Activated T-helper 17 cell treated with anti-CD3 and anti-CD28 coated beads, Interleukin-2, amount 50 U/mL, for 72 hours (primary cell): ENCODE data around the gene ASTN2. TPM values are rescaled to one million over a fixed set of nuclear protein-coding genes. Genes with fewer than 3 reads are reported as not detected.

Experiments
- ATAC-seq: fragments of 150-1000 bp; cut with Tn5 transposase; replicated peaks from 2 replicates; pipeline ENCODE4 v1.10.0; 2021; ENCODE audit warnings: mild to moderate bottlenecking, moderate library complexity
- H3K27ac Mint-ChIP-seq: one replicate; pipeline ENCODE4 v1.8.0; 2022; ENCODE audit warnings: mixed read lengths
- H3K27me3 Mint-ChIP-seq: one replicate; pipeline ENCODE4 v1.8.0; 2022; ENCODE audit warnings: mixed read lengths
- H3K36me3 Mint-ChIP-seq: one replicate; pipeline ENCODE4 v1.8.0; 2022; ENCODE audit warnings: low read depth, mild to moderate bottlenecking, mixed read lengths
- H3K4me1 Mint-ChIP-seq: one replicate; pipeline ENCODE4 v1.8.0; 2022; ENCODE audit warnings: mixed read lengths
- H3K4me3 Mint-ChIP-seq: one replicate; pipeline ENCODE4 v1.8.0; 2022; ENCODE audit warnings: mild to moderate bottlenecking, mixed read lengths
- H3K9me3 Mint-ChIP-seq: one replicate; pipeline ENCODE4 v1.8.0; 2022; ENCODE audit warnings: mixed read lengths
- total RNA-seq, 2 donors: library from RNA; stranded (reverse); gene quantifications; one replicate each; pipeline ENCODE4 v1.2.3, GENCODE V29; 2022

The ASTN2 gene
- total RNA-seq, 2 donors from 2014 or later = 3.3 to 5.4 TPM

DNA sequence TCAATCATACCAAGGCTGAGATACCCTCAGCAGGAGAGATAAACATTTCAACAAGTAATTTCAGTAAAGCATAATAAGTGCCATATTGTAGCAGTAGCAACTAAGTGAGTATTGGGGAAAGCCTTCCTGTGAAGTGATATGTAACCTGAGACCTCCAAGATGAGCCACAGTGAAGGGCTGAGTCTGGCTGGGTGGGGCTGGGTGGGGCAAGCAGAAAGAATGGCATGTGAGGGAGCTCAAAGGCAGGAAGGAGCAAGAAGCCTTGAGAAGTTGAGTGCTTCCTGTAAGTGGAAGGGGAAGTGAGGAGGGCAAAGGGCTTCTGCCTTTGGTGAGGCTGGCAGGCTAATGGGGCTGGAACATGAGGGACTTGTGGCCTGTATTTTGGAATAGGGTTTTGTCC lies 19.7 kb upstream of the ASTN2 start:
- peaks cover 7% of the 10 kb centered on the region for H3K27me3 Mint-ChIP-seq
- no peaks in the 10 kb centered on the region for H3K4me1 Mint-ChIP-seq
- peaks cover 4% of the 10 kb centered on the region for H3K9me3 Mint-ChIP-seq
- ATAC-seq = no peak
- no peaks in the 10 kb centered on the region for H3K36me3 Mint-ChIP-seq
- H3K4me3 Mint-ChIP-seq = no peak overlapping the region
- H3K27ac Mint-ChIP-seq = no peak overlapping the region

DNA sequence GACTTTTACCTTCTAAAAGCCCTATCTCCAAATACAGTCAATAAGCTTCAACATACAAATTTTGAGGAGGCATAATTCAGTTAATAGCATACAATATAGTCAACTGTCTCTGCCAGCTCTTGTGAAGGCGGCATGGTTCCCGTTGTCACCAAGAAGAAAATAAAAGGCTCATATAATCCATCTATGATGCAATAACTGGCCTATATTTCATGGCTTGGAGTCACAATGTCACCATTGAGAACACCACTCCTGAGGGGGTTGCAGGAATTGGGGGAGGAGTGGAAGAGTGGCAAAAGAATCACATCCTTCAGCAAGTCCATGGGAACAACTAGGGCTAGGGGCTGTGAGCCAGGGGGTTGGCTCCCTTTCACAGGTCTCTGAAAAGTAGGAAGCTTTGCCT lies 16.0 kb upstream of the ASTN2 start:
- peaks cover 4% of the 10 kb centered on the region for H3K9me3 Mint-ChIP-seq
- H3K4me3 Mint-ChIP-seq = no peak overlapping the region
- no peaks in the 10 kb centered on the region for H3K4me1 Mint-ChIP-seq
- no peak for ATAC-seq
- peaks cover 7% of the 10 kb centered on the region for H3K27me3 Mint-ChIP-seq
- no peaks in the 10 kb centered on the region for H3K36me3 Mint-ChIP-seq
- no peak overlapping the region for H3K27ac Mint-ChIP-seq

DNA sequence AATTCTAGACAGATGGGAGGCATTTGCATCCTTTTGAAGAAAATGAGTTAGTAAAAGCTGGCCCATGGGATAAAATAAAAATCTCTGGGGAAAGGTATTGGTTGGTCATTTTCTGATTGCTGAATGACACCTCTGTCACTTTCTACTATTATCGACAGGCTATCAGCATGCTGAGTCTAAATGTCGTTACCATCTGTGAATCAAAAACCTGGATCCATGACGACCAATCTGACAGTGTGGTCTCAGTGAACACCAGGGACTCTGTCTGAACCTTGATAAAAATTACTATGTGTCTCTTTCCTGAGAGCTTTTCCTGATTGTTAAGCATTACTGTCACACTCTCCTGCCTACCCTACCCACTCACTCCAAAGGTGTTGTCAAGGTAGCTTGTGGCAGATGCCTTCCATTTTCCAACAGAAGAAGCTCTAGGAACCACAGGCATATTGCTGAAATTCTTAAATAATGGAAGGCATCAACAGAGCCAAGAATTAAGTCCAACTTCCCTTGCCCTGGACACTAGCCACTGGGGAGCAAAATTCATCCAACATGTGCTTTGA lies 12.6 kb upstream of the ASTN2 start:
- ATAC-seq = no peak
- no peak overlapping the region for H3K27ac Mint-ChIP-seq
- no peak overlapping the region for H3K4me3 Mint-ChIP-seq
- H3K36me3 Mint-ChIP-seq = no peaks in the 10 kb centered on the region
- no peaks in the 10 kb centered on the region for H3K4me1 Mint-ChIP-seq
- H3K27me3 Mint-ChIP-seq = peaks cover 3% of the 10 kb centered on the region
- H3K9me3 Mint-ChIP-seq = no peaks in the 10 kb centered on the region

DNA sequence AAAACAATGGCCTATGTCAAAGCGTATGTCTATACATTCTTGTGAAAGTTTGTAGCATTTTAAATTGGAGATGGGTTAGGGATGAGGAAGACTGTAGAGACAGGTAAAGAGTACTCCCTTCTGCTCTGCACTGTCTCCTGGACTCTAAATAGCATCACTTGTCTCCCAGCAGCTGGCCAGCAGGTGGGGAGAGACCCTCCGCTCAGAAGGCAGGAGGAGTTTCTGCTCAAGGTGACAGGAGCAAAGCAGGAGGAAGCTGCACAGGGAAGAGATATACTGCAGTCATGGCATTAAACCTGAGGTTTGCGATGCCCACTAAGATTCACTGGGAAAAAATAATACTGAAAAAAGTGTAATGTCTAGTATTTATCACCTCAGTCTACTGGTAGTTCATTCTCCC lies 10.7 kb upstream of the ASTN2 start:
- Mint-ChIP-seq H3K4me3 (no peak overlapping the region), H3K27me3 (peaks cover 3% of the 10 kb centered on the region), H3K27ac (no peak overlapping the region), H3K4me1 (no peaks in the 10 kb centered on the region), H3K36me3 (no peaks in the 10 kb centered on the region), H3K9me3 (no peaks in the 10 kb centered on the region)
- ATAC-seq = no peak

DNA sequence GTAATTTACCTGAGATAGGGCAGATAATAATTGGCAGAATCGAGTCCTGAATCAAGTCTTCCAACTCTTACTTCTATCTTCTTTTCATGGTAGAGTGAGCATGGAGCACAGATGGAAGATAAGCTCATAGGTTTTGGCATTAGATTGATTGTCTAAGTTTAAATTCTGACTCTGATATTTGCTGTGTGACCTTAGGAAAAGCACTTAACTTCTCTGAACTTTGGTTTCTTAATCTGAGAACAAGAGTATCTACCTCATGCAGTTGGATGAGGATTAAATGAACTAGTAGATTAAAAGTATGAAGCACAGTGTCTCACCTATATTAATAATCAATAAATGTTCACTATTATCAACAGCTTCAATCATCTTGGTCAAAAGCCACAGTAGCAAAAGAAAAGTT lies 9.4 kb upstream of the ASTN2 start:
- Mint-ChIP-seq H3K27me3 (no peaks in the 10 kb centered on the region), H3K4me1 (no peaks in the 10 kb centered on the region), H3K9me3 (no peaks in the 10 kb centered on the region), H3K36me3 (no peaks in the 10 kb centered on the region), H3K27ac (no peak overlapping the region), H3K4me3 (no peak overlapping the region)
- ATAC-seq = no peak

DNA sequence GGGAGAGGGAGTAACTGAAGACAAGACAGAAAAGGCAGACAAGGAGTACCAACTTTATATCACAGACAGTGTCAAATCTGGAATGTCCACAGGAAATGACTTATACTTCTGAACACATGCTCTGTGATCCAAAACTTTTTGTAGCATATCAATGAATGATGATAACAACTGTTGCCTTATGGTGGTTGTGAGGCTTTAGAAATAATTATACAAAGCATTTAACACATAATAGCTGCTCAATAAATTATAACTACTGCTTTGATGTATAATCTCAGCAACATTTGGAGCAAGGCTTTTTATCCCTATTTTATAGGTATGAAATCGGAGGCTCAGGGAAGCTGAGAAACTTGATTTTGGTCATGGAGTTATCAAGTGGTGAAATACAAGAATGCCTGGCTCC lies 3.3 kb upstream of the ASTN2 start:
- ATAC-seq = no peak
- H3K27me3 Mint-ChIP-seq = peaks cover 8% of the 10 kb centered on the region
- H3K36me3 Mint-ChIP-seq = no peaks in the 10 kb centered on the region
- no peaks in the 10 kb centered on the region for H3K4me1 Mint-ChIP-seq
- H3K27ac Mint-ChIP-seq = no peak overlapping the region
- no peak overlapping the region for H3K4me3 Mint-ChIP-seq
- H3K9me3 Mint-ChIP-seq = no peaks in the 10 kb centered on the region

DNA sequence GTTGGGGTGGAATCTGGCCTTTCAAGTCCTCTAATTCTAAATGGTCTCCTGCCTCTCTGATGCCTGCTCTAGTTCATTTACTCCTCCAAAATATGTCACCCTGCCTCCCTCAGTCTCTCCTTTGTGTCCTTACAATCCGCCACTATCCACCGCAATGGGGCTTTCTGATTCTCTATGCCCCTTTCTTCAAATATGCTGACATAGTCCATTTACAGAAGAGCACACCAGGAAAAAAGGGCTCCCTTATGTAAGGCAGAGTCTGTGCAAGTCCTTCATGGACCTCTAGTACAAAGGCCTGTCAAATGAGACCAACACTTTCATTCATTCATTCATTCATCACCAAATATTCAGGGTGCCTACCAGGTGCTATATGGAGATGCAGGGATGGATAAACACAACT lies 2.0 kb upstream of the ASTN2 start:
- Mint-ChIP-seq H3K27ac (no peak overlapping the region), H3K4me1 (no peaks in the 10 kb centered on the region), H3K9me3 (no peaks in the 10 kb centered on the region), H3K4me3 (no peak overlapping the region), H3K36me3 (no peaks in the 10 kb centered on the region), H3K27me3 (peaks cover 16% of the 10 kb centered on the region)
- no peak for ATAC-seq

DNA sequence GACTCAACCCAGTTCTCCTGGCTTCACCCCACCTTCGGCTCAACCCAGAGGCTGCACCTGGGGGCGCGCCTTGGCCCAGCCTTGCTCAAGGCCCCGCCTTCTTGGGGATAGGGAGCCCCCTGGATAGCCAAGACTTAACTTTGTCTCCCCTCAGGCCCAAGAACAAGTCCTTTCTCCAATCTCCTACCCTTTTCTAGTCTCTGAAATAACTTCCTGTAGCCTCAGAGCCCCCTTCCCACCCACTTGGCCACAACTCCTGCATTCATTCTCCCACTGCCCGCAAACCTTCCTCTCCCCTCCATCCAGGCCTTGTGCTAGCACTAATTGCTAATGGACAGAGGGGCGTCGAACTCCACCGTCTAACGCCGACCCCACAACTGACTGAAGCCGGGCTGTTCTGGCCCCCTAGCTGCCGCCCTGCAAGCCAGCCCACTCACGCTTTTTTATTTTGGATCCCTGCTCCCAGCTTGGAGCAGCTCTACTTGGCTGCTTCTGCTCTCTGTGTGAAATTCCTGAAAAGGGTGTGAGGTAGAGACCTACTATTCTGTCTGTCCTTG lies 579 bp upstream of the ASTN2 start:
- Mint-ChIP-seq H3K27ac (no peak overlapping the region), H3K36me3 (no peaks in the 10 kb centered on the region), H3K4me1 (no peaks in the 10 kb centered on the region), H3K27me3 (peaks cover 25% of the 10 kb centered on the region), H3K9me3 (no peaks in the 10 kb centered on the region), H3K4me3 (no peak overlapping the region)
- no peak for ATAC-seq

DNA sequence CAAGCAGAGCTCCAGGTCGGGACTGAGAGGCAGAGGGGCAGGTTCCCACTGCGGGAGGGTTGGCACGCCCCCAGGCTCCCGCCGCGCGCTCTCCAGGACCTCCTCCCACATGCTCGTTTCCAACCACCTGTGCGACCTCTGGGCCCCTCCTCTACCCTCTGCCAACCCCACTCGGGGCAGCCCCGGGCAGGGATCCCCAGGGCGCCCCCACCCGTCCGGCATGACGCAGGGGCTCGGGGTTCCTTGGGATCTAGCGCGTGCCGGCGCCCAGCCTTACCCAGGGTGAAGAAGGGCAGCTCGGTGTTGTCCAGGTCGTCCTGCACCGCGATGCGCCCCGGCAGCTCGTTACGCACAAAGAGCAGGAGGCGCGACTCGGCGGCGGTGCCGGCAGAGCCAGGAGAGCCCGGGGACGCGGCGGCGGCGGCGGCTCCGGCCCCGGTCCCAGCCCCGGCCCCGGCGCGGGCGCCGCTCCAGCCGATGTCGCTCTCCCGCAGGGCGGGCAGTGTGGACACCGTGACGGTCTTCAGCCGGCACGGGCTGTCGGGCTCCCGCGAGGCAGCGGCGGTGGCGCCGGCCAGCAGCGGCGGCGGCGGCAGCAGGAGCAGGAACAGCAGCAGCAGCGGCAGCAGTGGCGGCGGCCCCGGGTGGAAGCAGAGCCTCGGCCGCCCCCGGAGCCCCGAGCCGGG lies 494 bp downstream of the ASTN2 start:
- no peaks in the 10 kb centered on the region for H3K9me3 Mint-ChIP-seq
- peaks cover 29% of the 10 kb centered on the region for H3K27me3 Mint-ChIP-seq
- H3K4me3 Mint-ChIP-seq = no peak overlapping the region
- no peak for ATAC-seq
- no peaks in the 10 kb centered on the region for H3K4me1 Mint-ChIP-seq
- H3K27ac Mint-ChIP-seq = no peak overlapping the region
- H3K36me3 Mint-ChIP-seq = no peaks in the 10 kb centered on the region

DNA sequence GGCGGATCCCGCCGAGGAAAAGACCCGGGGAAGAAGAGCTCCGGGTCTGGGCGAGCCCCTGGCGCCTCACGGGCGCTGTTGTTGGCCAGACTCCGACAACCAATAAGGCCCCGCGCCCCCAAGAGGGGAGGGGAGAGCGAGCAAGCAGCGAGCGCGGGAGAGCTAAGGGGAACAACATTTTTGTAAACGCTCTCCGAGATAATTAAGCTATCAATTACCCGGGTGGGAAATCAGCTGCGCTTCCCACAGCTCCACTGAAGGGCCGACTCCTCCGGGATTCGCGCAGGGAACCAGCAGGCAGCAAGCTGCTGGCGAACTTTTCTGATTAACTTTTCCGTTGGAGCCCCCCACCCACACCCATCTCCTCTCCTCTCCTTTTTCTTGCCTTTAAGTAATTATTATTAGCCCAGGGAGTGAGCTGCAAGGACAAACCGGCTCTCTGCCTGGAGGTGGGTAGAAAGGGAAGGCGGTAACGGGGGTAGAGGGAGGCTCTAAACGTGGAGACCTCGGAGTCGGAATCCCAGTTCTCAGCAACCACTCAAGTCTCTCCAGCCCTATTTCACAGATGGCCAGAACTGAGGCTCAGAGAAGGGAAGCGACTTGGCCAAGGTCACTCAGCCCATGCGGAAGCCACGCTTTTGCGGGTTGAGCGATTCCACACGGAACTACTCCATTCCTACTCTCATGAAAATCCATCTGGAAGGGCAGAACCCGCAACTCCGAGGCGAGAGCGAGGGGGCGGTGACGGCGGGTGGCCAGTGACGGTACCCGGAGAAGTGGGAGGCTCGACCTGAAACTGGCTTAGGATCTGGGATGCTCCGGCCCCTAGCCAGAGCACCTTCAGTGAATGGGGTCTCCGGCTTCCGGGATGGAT lies 1.3 kb downstream of the ASTN2 start:
- Mint-ChIP-seq H3K4me3 (no peak overlapping the region), H3K27ac (no peak overlapping the region), H3K36me3 (no peaks in the 10 kb centered on the region), H3K9me3 (peaks cover 3% of the 10 kb centered on the region), H3K27me3 (peaks cover 32% of the 10 kb centered on the region), H3K4me1 (no peaks in the 10 kb centered on the region)
- ATAC-seq = no peak

DNA sequence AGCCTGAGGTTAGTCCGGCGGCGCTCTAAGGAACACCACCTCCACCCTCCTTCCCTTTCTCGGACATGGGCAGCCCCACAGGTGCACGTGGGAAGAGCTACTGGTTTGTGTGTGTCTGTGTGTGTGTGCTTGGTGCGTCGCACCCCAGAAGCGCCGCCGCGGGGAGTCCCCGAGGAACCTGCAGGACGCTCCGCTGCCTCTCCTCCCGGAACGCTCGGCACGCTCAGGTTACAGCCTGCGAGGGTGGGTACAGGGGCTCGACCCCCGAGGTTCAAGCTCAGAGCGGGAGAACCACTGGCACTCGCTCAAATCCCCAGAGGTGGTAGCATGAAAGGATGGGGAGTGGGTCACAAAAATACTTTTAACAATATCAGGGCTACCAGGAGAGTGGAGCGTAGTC lies 2.0 kb downstream of the ASTN2 start:
- no peaks in the 10 kb centered on the region for H3K4me1 Mint-ChIP-seq
- H3K9me3 Mint-ChIP-seq = peaks cover 3% of the 10 kb centered on the region
- no peak overlapping the region for H3K4me3 Mint-ChIP-seq
- ATAC-seq = no peak
- H3K27me3 Mint-ChIP-seq = peaks cover 34% of the 10 kb centered on the region
- no peak overlapping the region for H3K27ac Mint-ChIP-seq
- no peaks in the 10 kb centered on the region for H3K36me3 Mint-ChIP-seq

DNA sequence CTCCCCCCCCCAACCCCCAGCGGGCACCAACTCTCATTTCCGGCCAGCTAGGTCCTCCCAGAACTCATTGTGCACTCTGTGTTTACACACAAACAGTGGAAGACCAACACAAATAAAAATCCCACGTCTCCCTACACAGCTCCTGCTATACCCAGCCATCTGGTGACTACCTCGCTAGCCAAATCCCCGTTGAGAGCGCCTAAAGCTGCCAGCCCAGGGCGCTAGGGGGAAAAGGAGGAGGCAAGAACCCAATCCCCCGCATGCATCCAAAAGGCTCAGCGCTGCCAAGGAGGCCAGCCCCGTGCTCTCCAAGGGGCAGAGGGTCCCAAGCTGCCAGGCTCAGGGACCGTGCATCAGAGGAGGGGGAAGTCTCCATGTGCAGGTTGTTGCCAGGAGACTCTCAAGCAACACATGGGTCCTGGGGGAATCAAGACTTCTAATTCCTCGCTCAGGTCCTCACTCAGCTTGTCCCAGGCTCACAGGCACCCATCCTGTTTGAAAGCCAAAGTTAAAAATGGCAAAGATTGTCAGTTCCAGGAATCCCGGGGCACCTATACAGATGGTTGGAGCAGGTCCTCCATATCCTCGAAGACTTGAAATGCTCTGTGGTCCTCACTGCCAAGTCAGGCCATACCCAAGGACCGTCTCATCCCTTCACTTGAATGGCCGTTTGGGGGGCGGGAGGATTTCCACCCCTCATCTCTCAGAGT lies 2.7 kb downstream of the ASTN2 start:
- Mint-ChIP-seq H3K36me3 (no peaks in the 10 kb centered on the region), H3K9me3 (peaks cover 3% of the 10 kb centered on the region), H3K4me1 (no peaks in the 10 kb centered on the region), H3K27me3 (peaks cover 34% of the 10 kb centered on the region), H3K4me3 (no peak overlapping the region), H3K27ac (no peak overlapping the region)
- no peak for ATAC-seq

DNA sequence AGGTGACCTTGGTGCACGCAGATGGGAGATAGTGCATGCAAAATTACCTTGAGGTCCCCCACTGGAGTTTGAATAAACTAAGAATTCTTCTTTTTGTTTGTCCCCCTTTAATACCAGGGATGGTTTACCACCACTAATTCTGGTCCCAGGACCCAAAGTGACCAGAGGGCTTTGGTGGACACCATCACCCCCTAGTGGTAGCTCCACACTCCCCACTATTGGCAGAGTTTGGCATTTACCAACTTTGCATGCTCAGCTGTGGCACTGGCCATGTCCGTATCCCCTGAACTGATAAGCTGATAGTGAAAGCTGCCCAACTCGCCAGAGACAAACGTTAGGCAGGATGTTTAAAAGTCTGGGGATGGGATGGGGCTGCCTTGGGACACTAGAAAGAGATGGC lies 3.3 kb downstream of the ASTN2 start:
- Mint-ChIP-seq H3K4me1 (no peaks in the 10 kb centered on the region), H3K4me3 (no peak overlapping the region), H3K36me3 (no peaks in the 10 kb centered on the region), H3K9me3 (peaks cover 3% of the 10 kb centered on the region), H3K27me3 (peaks cover 36% of the 10 kb centered on the region), H3K27ac (no peak overlapping the region)
- ATAC-seq = no peak

DNA sequence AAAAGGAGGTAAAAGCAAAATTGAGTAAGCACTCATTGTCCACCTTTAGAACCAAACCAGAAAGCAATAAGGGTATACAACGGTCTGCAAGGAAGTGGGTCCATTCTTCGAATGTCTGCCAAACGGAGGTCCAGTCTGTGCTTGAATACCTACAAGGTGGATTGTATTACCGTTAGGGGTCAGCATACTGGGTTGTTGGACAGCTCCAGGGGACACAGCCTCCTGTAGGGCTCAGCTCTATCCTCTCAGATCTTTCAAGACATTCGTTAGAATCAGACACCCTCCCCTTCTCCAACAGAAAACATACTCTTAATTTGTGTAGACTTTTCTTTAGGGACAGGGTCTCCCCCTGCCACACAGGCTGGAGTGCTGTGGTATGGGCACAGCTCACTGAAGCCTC lies 5.5 kb downstream of the ASTN2 start:
- H3K4me3 Mint-ChIP-seq = no peak overlapping the region
- H3K36me3 Mint-ChIP-seq = no peaks in the 10 kb centered on the region
- H3K9me3 Mint-ChIP-seq = peaks cover 3% of the 10 kb centered on the region
- no peaks in the 10 kb centered on the region for H3K4me1 Mint-ChIP-seq
- H3K27me3 Mint-ChIP-seq = peaks cover 39% of the 10 kb centered on the region
- ATAC-seq = no peak
- no peak overlapping the region for H3K27ac Mint-ChIP-seq
